Activated CD8-positive, alpha-beta memory T cell treated with anti-CD3 and anti-CD28 coated beads for 48 hours (primary cell): ENCODE data around the gene TEX53.

Experiments
- DNase-seq, 3 experiments: peaks; one replicate each; pipeline ENCODE4 v3.0.0-alpha.2; 2020; ENCODE audit warnings: low read depth in 2 of 3, low spot score in 2 of 3

TEX53 gene

GRCh38 chr9:114657705-114658104 is at the start of gene TEX53:
Gene TEX53, minus strand, starts transcription at chr9:114657805. Its CDS starts 31 bp downstream, at chr9:114657774.
- DNase-seq: no peak

GRCh38 chr9:114706711-114707110 is 49.1 kb upstream of the TEX53 start:
- no peak for DNase-seq

DNA sequence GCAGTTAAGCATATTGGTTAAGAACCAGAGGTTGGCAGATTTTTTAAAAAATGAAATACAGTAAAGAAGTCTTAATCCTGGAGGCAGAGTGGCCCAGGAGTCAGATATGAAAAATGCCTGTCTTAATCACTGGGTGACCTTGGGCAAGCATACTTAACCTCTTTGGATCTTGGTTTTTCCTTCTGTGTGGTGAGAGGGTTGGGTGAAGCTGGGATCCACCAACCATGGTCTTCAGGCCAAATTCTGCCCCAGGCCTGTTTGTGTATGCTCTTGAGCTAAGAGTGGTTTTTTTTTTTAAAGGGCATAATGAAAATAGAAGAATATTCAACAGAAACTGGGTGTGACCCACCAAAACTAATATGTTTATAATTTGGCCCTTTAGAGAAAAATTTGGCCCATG is 44.4 kb upstream of the TEX53 start:
- DNase-seq: no peak

DNA sequence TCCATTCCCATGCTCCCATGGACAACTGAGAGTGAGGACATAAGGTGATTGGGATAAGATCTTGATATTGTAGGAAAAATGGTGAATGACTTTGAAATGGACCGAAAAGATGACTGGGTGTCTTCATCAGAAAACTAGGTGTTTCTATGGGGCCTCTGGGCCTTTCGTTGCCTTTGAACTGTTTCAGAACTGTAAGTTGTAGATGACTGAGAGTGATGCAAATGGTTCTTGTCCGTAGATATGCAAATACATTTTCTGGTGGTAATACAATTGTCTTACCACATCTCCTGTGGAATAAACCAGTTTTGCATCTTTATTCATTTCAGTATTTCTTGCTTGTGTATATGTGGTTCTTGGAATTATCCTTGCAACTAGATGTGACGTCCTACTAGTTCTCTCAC is 40.3 kb upstream of the TEX53 start:
- no peak for DNase-seq

DNA sequence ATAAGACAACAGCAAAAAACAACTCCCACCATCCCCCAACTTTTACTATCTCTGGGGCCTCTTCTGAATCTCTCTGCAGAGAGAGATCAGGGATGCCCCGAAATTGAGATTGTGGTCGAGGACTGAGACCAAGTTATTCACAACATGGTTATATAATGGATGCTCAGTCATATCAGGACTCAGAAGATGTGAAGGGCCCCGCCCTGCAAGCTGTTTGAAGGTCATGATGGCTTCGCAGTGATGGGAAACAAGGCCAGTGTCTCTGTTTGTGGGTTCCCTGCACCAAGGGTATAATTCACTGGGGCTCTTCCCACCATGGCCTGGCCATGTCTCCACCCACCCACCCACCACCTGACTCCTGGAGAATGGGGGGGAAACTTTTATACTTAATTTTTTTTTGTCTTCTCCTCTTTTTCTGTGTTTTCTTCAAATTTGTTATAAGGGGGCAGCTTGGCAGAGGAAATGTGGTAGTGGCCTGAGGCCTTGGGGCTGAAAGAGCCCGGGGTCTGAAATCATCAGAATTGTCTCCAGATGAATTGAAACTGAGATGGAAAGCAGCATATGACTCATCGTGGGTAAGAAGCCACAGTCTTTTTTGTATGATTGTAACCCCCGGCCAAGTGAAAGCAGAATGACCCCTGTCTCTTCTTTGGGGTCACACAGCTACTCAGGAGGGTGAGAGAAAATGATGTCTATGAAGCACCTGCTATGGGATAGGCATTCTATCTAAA is 39.4 kb upstream of the TEX53 start:
- peak in 1 of 3 experiments; percentile 58 for DNase-seq

DNA sequence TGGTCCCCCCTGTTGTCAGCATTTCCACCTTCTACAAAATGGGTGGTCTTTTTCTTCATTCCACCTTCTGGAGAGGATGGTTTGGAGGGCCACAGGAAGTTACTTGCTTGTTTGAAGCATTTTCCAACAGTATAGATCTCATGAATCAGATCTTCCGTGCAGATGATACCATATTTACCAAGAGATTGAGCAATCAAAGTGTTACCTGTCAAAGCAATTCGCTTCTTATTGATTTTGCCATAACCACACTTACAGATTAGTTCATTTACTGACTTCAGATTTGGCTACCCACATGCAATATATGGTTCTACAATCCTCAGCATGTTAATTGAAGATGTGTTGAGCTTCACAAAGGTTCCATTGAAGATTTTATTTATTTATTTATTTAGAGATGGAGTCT is 38.3 kb upstream of the TEX53 start:
- no peak for DNase-seq

GRCh38 chr9:114694719-114695269 is 37.2 kb upstream of the TEX53 start:
- DNase-seq: no peak

- no peak for DNase-seq
Observed at GRCh38 chr9:114694146-114694545, 36.5 kb upstream of the TEX53 start.

DNA sequence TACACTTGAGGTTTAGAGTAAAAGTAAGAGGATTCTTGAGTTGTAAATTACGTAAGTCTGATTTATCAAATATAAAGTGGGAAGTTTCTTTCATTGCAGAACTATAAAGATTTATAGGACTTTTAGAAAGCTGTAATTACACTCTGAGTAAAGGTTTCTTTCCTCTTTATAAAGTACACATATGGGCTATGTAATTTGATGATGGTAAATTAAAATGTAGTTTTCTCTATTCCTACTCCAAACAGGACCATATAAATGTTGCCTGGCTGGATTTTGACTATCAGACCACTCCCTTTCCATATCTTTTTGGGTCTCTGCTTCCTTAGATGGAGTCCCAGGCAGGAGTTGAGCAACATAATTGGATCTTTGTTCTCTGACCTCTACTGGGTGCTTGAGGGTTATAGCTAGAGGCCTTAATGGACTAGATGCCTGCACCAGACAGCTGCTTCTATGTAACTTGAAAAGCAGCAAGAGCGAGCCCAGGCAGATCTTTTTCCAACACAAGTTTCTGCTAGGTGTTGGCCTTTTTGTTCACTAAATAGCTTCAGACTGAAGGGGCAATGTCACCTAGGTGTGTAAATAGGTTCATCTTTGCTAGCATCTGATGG is 35.7 kb upstream of the TEX53 start:
- no peak for DNase-seq

DNA sequence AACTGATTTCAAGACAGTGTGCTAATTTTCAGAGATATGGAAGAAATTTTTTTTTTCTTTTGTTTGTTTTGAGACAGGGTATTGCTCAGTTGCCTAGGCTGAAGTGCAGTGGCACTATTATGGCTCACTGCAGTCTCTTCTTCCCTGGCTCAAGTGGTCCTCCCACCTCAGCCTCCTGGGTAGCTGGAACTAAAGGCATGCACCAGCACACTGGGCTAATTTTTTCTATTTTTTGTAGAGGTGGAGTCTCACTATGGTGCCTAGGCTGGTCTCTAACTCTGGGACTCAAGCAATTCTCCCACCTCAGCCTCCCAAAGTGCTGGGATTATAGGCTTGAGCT is 34.3 kb upstream of the TEX53 start:
- DNase-seq: no peak

DNA sequence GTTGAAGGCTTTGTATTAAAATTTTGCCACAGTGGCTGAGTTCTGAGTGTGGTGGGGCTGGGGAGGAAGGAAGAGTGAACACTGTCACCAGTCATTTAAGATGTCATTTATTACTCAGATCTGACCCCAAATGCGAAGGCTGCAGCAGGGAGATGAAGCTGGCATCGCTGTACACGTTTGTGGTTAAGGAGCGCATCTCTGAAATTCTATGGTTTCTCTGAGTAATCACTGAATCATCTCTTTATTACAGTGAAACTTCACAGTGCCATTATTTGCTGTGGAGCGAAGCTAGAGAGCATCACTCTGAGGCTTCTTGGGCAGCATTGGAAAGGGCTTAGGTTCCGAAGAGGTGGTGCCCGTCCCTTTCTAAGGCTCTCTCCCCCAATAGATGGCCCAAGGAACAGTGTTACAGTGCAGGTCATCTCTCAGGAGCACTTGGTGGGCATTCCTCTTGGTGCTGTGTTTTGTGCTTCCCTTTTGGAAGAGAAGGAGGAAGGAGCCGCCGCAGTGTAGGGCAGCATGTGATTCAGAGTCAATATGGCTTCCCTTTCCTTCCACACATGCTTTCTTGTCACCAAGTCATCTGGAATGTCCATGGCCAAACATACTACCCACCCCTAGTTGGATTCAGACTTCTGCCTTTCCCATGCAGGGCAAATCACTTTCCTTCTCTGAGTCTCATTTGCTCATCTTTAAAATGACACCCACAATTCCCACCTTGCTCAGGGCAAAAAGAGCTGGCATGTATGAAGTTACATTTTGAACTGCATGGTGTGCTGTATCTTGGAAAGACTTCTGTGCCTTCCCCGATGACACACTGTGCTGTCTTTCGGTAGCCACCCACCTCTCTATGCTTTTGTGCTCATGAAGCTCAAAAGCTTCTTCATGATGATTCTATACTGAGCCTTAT is 33.7 kb upstream of the TEX53 start:
- DNase-seq: peak in 1 of 3 experiments; percentile 57

DNA sequence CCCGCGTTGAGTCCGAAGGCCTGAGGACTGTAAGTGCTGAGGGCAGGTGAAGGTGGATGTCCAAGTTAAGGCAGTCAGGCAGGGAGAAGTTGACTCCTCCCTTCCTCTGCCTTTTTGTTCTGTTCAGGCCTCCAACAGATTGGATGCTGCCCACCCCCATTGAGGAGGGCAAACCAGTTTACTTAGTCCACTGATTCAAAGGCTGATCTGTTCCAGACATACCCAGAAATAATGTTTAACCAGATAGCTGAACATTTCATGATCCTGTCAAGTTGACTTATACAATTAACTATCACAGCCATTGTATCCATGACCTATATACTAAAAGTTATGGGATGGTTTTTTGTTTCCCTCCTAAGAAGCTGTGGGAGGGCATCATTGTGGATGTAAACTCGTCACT is 32.7 kb upstream of the TEX53 start:
- DNase-seq: no peak

DNA sequence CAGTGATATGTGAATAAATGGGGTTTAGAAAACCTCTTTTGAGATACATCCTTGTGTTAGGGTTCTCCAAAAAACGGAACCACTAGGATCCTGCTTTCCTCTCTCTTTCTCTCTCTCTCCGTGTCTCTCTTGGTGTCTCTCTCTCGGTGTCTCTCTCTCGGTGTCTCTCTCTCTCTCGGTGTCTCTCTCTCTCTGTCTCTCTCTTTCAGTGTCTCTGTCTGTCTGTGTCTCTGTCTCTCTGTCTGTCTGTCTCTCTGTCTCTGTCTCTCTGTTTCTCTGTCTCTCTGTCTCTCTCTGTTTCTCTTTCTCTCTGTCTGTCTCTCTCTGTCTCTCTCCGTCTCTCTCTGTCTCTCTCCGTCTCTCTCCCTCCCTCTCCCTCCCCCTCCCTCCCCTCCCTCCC is 32.2 kb upstream of the TEX53 start:
- DNase-seq: no peak

DNA sequence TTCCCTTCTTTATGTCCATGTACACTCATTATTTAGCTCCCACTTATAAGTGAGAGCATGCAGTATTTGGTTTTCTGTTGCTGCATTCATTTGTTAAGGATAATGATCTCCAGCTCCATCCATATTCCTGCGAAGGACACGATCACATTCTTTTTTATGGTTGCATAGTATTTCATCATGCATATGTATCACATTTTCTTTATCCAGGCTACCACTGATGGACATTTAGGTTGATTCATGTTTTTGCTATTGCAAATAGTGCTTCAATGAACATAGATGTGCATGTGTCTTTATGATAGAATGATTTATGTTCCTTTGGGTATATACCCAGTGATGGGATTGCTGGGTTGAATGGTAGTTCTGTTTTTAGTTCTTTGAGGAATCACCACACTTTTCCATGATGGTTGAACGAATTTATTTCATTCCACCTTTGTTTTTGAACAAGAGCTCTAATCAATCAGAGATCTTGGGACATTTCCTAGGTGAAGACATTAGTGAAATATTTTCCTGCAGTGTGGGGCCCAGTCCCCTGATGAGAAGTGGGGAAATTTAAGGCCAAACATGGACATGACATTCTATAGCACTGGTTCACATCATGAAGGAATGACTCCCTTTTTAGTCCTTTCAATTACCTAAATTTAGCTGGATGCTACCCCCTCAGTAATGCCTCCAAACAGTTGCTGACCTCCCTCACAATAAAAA is 31.5 kb upstream of the TEX53 start:
- no peak for DNase-seq

GRCh38 chr9:114688379-114688778 is 30.8 kb upstream of the TEX53 start:
- DNase-seq: no peak

- no peak for DNase-seq
Observed at GRCh38 chr9:114687034-114687433, 29.4 kb upstream of the TEX53 start.

DNA sequence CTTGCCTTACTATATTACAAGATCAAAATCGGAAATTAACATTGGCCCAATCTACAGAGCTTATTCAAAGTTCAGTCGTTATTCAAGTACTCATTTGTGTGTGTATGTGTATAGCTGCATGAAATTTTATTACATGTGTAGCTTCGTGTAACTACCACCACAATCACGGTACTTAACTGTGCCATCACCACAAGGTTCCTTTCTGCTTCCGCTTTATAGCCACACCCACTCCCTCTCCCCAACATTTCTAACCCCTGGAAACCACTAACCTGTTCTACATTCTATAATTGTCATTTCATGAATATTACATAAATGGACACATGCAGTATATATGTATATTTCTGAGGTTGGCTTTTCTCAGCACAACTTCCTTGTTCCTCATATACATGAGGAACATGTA is 28.3 kb upstream of the TEX53 start:
- no peak for DNase-seq

DNA sequence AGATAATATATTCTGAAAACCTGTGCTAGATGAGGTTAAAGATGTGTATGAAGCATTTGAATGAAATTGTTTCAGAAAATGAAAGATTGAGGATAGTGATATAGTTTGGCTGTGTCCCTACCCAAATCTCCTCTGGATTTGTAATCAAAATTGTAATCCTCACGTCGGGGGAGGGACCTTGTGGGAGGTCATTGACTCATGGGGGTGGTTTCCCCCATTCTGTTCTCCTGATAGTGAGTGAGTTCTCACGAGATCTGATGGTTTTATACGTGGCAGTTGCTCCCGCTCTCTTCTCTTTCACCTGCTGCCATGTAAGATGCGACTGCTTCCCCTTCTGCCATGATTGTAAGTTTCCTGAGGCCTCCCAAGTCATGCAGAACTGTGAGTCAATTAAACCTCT is 26.4 kb upstream of the TEX53 start:
- no peak for DNase-seq

DNA sequence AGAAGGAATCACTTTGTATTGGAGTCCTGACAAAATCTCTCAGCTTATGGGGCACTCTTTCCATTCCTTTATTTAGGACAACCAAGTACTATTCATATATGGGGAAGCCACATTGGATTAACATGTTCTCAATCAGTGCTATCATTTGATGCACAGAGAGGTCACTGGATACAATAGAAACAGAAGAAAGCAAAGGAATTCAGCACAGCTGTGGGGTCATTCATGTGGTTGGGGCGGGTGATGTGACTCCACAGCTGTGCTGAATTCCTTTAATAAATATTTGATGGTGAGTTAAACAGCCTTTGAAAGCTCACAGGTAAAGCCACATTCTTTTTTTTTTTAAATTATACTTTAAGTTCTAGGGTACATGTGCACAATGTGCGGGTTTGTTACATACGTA is 25.2 kb upstream of the TEX53 start:
- DNase-seq: no peak

DNA sequence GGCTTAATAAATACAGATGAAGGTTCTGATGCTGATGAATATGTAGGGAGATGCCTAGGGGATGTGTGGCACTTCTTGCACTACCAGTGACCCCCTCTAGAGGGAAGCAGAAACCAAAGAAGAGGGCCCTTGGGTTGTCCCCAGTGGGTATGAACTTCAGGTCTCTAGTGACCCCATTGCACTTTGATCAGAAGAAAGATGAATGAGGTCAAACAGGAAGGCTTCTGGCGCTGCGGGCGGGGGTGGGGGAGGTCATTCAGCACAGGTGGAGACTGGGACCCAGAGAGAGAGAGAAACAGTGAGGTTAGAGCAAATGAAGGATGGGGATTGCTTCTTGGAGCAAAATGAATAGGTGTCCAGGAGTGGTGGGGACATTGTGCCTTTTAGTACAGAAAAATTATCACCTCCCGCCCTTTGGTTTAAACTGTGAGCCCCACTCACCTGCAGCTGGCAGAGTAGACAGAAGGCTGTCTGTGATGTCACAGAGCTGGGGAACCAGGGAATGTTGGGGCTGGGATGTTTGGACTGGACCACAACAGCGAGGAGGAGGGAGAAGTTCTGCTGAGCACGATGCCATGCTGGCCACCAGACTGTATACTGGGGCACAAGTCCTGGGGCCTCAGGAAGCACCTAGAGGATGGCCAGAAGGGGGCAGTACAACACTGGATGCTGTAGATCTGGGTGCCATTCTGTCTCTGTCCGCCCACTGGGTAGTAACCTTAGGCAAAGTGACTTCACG is 24.2 kb upstream of the TEX53 start, which contains the start of gene TEX48:
Gene TEX48, minus strand, starts transcription at position 599 of the 739 bp plus-strand sequence. CDS start 10,469 bp downstream, outside the sequence.
- peak; percentile 54 to 70 (median 61) for DNase-seq
